GM18870 (cell line): Measurements from ENCODE around the gene CORO1C.
"Not testable (repeated sequence)": the region's sequence is repeated elsewhere in the genome, so short reads cannot be mapped to it uniquely, and the experiment has no call there.

ENCODE experiments used
- ATAC-seq: cut with Tn5 transposase; IDR thresholded peaks from one replicate; pipeline ENCODE4 v1.9.1; 2021; ENCODE audit warnings: moderate library complexity; ENCODE audit not compliant: unreplicated experiment

CORO1C gene

GRCh38 chr12:108679106-108679681, 52.1 kb downstream of the CORO1C start:
- ATAC-seq, result no peak

GRCh38 chr12:108678104-108678730, 53.1 kb downstream of the CORO1C start:
- no peak for ATAC-seq

- ATAC-seq, result no peak
These were observed 53.9 kb downstream of the CORO1C start for GRCh38 chr12:108677381-108677780.

GRCh38 chr12:108676707-108677106, 54.6 kb downstream of the CORO1C start:
- no peak for ATAC-seq

GRCh38 chr12:108675792-108676191, 55.5 kb downstream of the CORO1C start:
- no peak for ATAC-seq

- ATAC-seq, result no peak
These were observed 59.3 kb downstream of the CORO1C start for GRCh38 chr12:108672054-108672453.

GRCh38 chr12:108671110-108671509, 60.2 kb downstream of the CORO1C start:
- no peak for ATAC-seq

GRCh38 chr12:108670066-108670631, 61.2 kb downstream of the CORO1C start:
- no peak for ATAC-seq

- no peak for ATAC-seq
These were observed 62.8 kb downstream of the CORO1C start for GRCh38 chr12:108668542-108668941.

- no peak for ATAC-seq
These were observed 63.3 kb downstream of the CORO1C start for GRCh38 chr12:108668063-108668462.

GRCh38 chr12:108667349-108667748, 64.0 kb downstream of the CORO1C start:
- ATAC-seq, result no peak

GRCh38 chr12:108666401-108666881, 64.9 kb downstream of the CORO1C start:
- no peak for ATAC-seq

GRCh38 chr12:108665608-108666202, 65.6 kb downstream of the CORO1C start:
- ATAC-seq, result no peak

GRCh38 chr12:108664338-108665258, 66.7 kb downstream of the CORO1C start:
- ATAC-seq, result peak; percentile 65

- no peak for ATAC-seq
These were observed 67.8 kb downstream of the CORO1C start for GRCh38 chr12:108663324-108664015.

- ATAC-seq, result not testable (repeated sequence)
These were observed 73.2 kb downstream of the CORO1C start for GRCh38 chr12:108658115-108658514.

GRCh38 chr12:108657130-108657745, 74.1 kb downstream of the CORO1C start:
- no peak for ATAC-seq

GRCh38 chr12:108656247-108656646, 75.1 kb downstream of the CORO1C start:
- not testable (repeated sequence) for ATAC-seq

- ATAC-seq, result not testable (repeated sequence)
These were observed 75.5 kb downstream of the CORO1C start for GRCh38 chr12:108655812-108656175.

GRCh38 chr12:108654622-108655021, 76.7 kb downstream of the CORO1C start:
- not testable (repeated sequence) for ATAC-seq
